Upper lobe of right lung (tissue), 1 donor: ENCODE results near the gene OR5M11. TPM values are rescaled to one million over a fixed set of nuclear protein-coding genes. Genes with fewer than 3 reads are reported as not detected.

Experiments used
- ATAC-seq: fragments of 200-7000 bp; cut with Tn5 transposase; one replicate; pipeline ENCODE4 v1.9.1; 2020; ENCODE audit warnings: mild to moderate bottlenecking, moderate library complexity
- DNase-seq: peaks from one replicate; pipeline ENCODE4 v3.0.0-alpha.2; 2020
- H3K27ac ChIP-seq: fragments of 200-600 bp; one replicate; pipeline ENCODE4 v1.8.0; 2022
- H3K27me3 ChIP-seq: fragments of 200-600 bp; one replicate; pipeline ENCODE4 v1.8.0; 2022; ENCODE audit warnings: mild to moderate bottlenecking
- H3K36me3 ChIP-seq: fragments of 200-600 bp; one replicate; pipeline ENCODE4 v1.8.0; 2022
- H3K4me1 ChIP-seq: fragments of 200-600 bp; one replicate; pipeline ENCODE4 v1.8.0; 2022
- H3K4me3 ChIP-seq: fragments of 200-600 bp; one replicate; pipeline ENCODE4 v1.8.0; 2022; ENCODE audit warnings: mild to moderate bottlenecking
- H3K9me3 ChIP-seq: fragments of 200-600 bp; one replicate; pipeline ENCODE4 v1.8.0; 2022
- CTCF ChIP-seq: fragments of 200-600 bp; IDR thresholded peaks from one replicate; pipeline ENCODE4 v1.8.0; 2022; ENCODE audit warnings: antibody characterized with exemption
- intact Hi-C: fragments of 100-400 bp; cut with DNase I; formaldehyde crosslinking; loops from one replicate; pipeline ENCODE4 v1.11.0; 2022
- total RNA-seq: library from RNA; stranded (reverse); fragmentation: NEBNext Ultra II Directional; extraction: Animal tissue kit (Norgen Biotek cat#: 25700); gene quantifications from one replicate; pipeline ENCODE4 v1.2.1, GENCODE V29; 2021
- donor health status: DM: no; HTN: yes; CAD: no; lungs with severe emphysema.

The OR5M11 gene
- total RNA-seq, 1 donor from 2014 or later, result not detected

- H3K4me3 ChIP-seq, result no peak overlapping the region
- TF ChIP-seq CTCF, result no peak
- no peak for DNase-seq
- no peak for ATAC-seq
- H3K36me3 ChIP-seq, result no peaks in the 10 kb centered on the region
- intact Hi-C loops, result no loop called here
- no peaks in the 10 kb centered on the region for H3K27me3 ChIP-seq
- no peaks in the 10 kb centered on the region for H3K4me1 ChIP-seq
- H3K27ac ChIP-seq, result no peak overlapping the region
- no peaks in the 10 kb centered on the region for H3K9me3 ChIP-seq
Observed at GRCh38 chr11:56533054-56533740, 9.9 kb downstream of the OR5M11 start.

- Histone ChIP-seq H3K27ac (no peak overlapping the region), H3K4me3 (no peak overlapping the region), H3K9me3 (no peaks in the 10 kb centered on the region), H3K4me1 (no peaks in the 10 kb centered on the region), H3K36me3 (no peaks in the 10 kb centered on the region), H3K27me3 (no peaks in the 10 kb centered on the region)
- no peak for TF ChIP-seq CTCF
- no peak for DNase-seq
- ATAC-seq, result no peak
- intact Hi-C loops, result no loop called here
Observed at GRCh38 chr11:56531856-56532255, 11.2 kb downstream of the OR5M11 start.

- Histone ChIP-seq H3K27ac (no peak overlapping the region), H3K4me3 (no peak overlapping the region), H3K4me1 (no peaks in the 10 kb centered on the region), H3K27me3 (no peaks in the 10 kb centered on the region), H3K36me3 (no peaks in the 10 kb centered on the region), H3K9me3 (no peaks in the 10 kb centered on the region)
- intact Hi-C loops, result no loop called here
- TF ChIP-seq CTCF, result no peak
- ATAC-seq (no peak), DNase-seq (no peak)
Observed at GRCh38 chr11:56522008-56522407, 21.0 kb downstream of the OR5M11 start.

- no peaks in the 10 kb centered on the region for H3K36me3 ChIP-seq
- no peak overlapping the region for H3K4me3 ChIP-seq
- H3K9me3 ChIP-seq, result no peaks in the 10 kb centered on the region
- H3K4me1 ChIP-seq, result no peaks in the 10 kb centered on the region
- no peaks in the 10 kb centered on the region for H3K27me3 ChIP-seq
- no peak for ATAC-seq
- intact Hi-C loops, result no loop called here
- H3K27ac ChIP-seq, result no peak overlapping the region
- TF ChIP-seq CTCF, result no peak
- DNase-seq, result no peak
Observed at GRCh38 chr11:56513280-56513679, 29.8 kb downstream of the OR5M11 start.

GRCh38 chr11:56509439-56509838, 33.6 kb downstream of the OR5M11 start:
- Histone ChIP-seq H3K27me3 (no peaks in the 10 kb centered on the region), H3K4me3 (no peak overlapping the region), H3K4me1 (no peaks in the 10 kb centered on the region), H3K36me3 (no peaks in the 10 kb centered on the region), H3K9me3 (no peaks in the 10 kb centered on the region), H3K27ac (no peak overlapping the region)
- intact Hi-C loops, result no loop called here
- TF ChIP-seq CTCF, result no peak
- ATAC-seq (no peak), DNase-seq (no peak)

GRCh38 chr11:56497010-56497409, 46.0 kb downstream of the OR5M11 start:
- Histone ChIP-seq H3K9me3 (no peaks in the 10 kb centered on the region), H3K27ac (no peak overlapping the region), H3K27me3 (no peaks in the 10 kb centered on the region), H3K4me3 (no peak overlapping the region), H3K4me1 (no peaks in the 10 kb centered on the region), H3K36me3 (no peaks in the 10 kb centered on the region)
- no peak for ATAC-seq
- no peak for TF ChIP-seq CTCF
- DNase-seq, result no peak
- intact Hi-C loops, result no loop called here
